Neural cell (in vitro differentiated cells): ENCODE data around the gene STAG2. TPM values are rescaled to one million over a fixed set of nuclear protein-coding genes. Genes with fewer than 3 reads are reported as not detected.

Source experiments
- H2AFZ ChIP-seq: fragments of 200-600, 300-800 bp; sonication (generic), shearing (Covaris generic); 2 replicates; pipeline ENCODE4 v1.6.0; 2014; ENCODE audit warnings: low read depth, mild to moderate bottlenecking, antibody characterized with exemption, low read length, moderate library complexity
- H3F3A ChIP-seq: fragments of 200-600 bp; shearing (Covaris generic); 2 replicates; pipeline ENCODE4 v1.6.1; 2016; ENCODE audit warnings: mild to moderate bottlenecking, moderate library complexity, mixed read lengths, antibody characterized with exemption, low read length; ENCODE audit not compliant: insufficient read depth, poor library complexity, severe bottlenecking
- H3K27ac ChIP-seq: fragments of 200-600, 300-800 bp; sonication (generic), shearing (Covaris generic); 2 replicates; pipeline ENCODE4 v1.5.1; 2014; ENCODE audit warnings: mild to moderate bottlenecking, low read length, moderate library complexity
- H3K27me3 ChIP-seq: fragments of 300-800, 200-600 bp; sonication (generic), shearing (Covaris generic); 2 replicates; pipeline ENCODE4 v1.6.0; 2014; ENCODE audit warnings: mild to moderate bottlenecking, low read depth, low read length, moderate library complexity; ENCODE audit not compliant: insufficient read depth
- H3K36me3 ChIP-seq: fragments of 300-800, 200-600 bp; sonication (generic), shearing (Covaris generic); 2 replicates; pipeline ENCODE4 v1.5.1; 2014; ENCODE audit warnings: mild to moderate bottlenecking, antibody characterized with exemption, low read length, moderate library complexity; ENCODE audit not compliant: insufficient read depth
- H3K4me2 ChIP-seq: fragments of 300-800, 200-600 bp; sonication (generic), shearing (Covaris generic); 2 replicates; pipeline ENCODE4 v1.6.0; 2014; ENCODE audit warnings: mild to moderate bottlenecking, low read length
- H3K4me3 ChIP-seq: fragments of 300-800, 200-600 bp; sonication (generic), shearing (Covaris generic); 2 replicates; pipeline ENCODE4 v1.5.1; 2014; ENCODE audit warnings: mild to moderate bottlenecking, low read length, moderate library complexity
- H3K79me2 ChIP-seq: fragments of 200-600 bp; shearing (Covaris generic); replicated peaks from 2 replicates; pipeline ENCODE4 v1.6.0; 2014; ENCODE audit warnings: mild to moderate bottlenecking, low read length, moderate library complexity; ENCODE audit not compliant: insufficient read depth
- H3K9ac ChIP-seq: fragments of 300-800, 200-600 bp; sonication (generic), shearing (Covaris generic); 2 replicates; pipeline ENCODE4 v1.6.1; 2016; ENCODE audit warnings: mild to moderate bottlenecking, low read length, mixed read lengths
- H3K9me2 ChIP-seq: fragments of 200-600 bp; shearing (Covaris generic); 2 replicates; pipeline ENCODE4 v1.6.1; 2016; ENCODE audit warnings: mild to moderate bottlenecking, low read length, mixed read lengths; ENCODE audit not compliant: insufficient read depth
- H3K9me3 ChIP-seq: fragments of 200-600, 300-800 bp; sonication (generic), shearing (Covaris generic); 2 replicates; pipeline ENCODE4 v1.6.1; 2016; ENCODE audit warnings: mild to moderate bottlenecking, mixed run types, low read length, moderate library complexity, mixed read lengths
- H4K20me1 ChIP-seq: fragments of 200-600 bp; shearing (Covaris generic); 2 replicates; pipeline ENCODE4 v1.6.1; 2016; ENCODE audit warnings: mild to moderate bottlenecking, mixed run types; ENCODE audit not compliant: insufficient read depth
- EP300 ChIP-seq: fragments of 450-650 bp; conservative IDR thresholded peaks from 2 replicates; pipeline ENCODE4 v1.6.1; 2014; ENCODE audit warnings: antibody characterized with exemption, mild to moderate bottlenecking, moderate library complexity; ENCODE audit not compliant: poor library complexity, severe bottlenecking
- EZH2 ChIP-seq: fragments of 200-600, 300-800 bp; shearing (Covaris generic), sonication (generic); IDR thresholded peaks from 2 replicates; pipeline ENCODE4 v1.6.1; 2014; ENCODE audit warnings: antibody characterized with exemption, low read length, borderline replicate concordance, mild to moderate bottlenecking; ENCODE audit not compliant: insufficient read depth, poor library complexity, severe bottlenecking
- MXI1 ChIP-seq: fragments of 450-650 bp; conservative IDR thresholded peaks from 2 replicates; pipeline ENCODE4 v1.6.1; 2014; ENCODE audit warnings: antibody characterized with exemption, mild to moderate bottlenecking; ENCODE audit not compliant: poor library complexity, severe bottlenecking
- POLR2AphosphoS5 ChIP-seq: IDR thresholded peaks from 2 replicates; pipeline ENCODE4 v1.6.1; 2012
- RAD21 ChIP-seq: fragments of 450-650 bp; conservative IDR thresholded peaks from 2 replicates; pipeline ENCODE4 v1.6.1; 2014; ENCODE audit warnings: antibody characterized with exemption, mild to moderate bottlenecking, moderate library complexity
- SMC3 ChIP-seq: fragments of 450-650 bp; conservative IDR thresholded peaks from 2 replicates; pipeline ENCODE4 v1.6.1; 2014; ENCODE audit warnings: antibody characterized with exemption, mild to moderate bottlenecking, moderate library complexity; ENCODE audit not compliant: poor library complexity
- TAF1 ChIP-seq: IDR thresholded peaks from 2 replicates; pipeline ENCODE4 v1.6.1; 2012; ENCODE audit warnings: low read depth
- polyA plus RNA-seq: library from polyadenylated mRNA; depleted of rRNA; stranded (reverse); fragments of >200 nt; gene quantifications from 2 replicates; pipeline ENCODE4 v1.2.3, GENCODE V29; 2014
- TF ChIP-seq, protein P1 (sequence below): IDR thresholded peaks from 2 replicates; pipeline ENCODE4 v1.6.1; 2012; ENCODE audit warnings: borderline replicate concordance
- TF ChIP-seq, protein P2 (sequence below): fragments of 450-650 bp; IDR thresholded peaks from 2 replicates; pipeline ENCODE4 v1.5.1; 2014; ENCODE audit warnings: antibody characterized with exemption, mild to moderate bottlenecking, moderate library complexity; ENCODE audit not compliant: poor library complexity, severe bottlenecking

The STAG2 gene
- polyA plus RNA-seq, 1 donor from 2014 or later: 26.5 TPM

DNA sequence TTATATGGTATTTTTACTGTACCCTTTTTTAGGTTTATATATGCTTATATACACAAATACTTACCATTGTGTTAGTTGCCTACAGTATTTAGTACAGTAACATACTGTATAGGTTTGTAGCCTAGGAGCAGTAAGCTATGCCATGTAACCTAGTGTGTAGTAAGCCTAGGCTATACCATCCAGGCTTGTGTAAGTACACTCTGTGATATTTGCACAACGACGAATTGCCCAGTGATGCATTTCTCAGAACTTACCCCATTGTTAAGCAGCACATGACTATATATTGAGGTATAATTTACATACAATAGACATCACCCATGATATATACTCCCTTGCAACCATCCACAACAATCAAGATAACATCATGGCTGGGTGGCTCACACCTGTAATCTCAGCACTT is 40.1 kb downstream of the STAG2 start:
- H4K20me1 ChIP-seq: no peaks in the 10 kb centered on the region
- H3K4me3 ChIP-seq: no peak overlapping the region
- H3K4me2 ChIP-seq: no peak overlapping the region
- no peaks in the 10 kb centered on the region for H3K9me3 ChIP-seq
- H3K27me3 ChIP-seq: no peaks in the 10 kb centered on the region
- H3K36me3 ChIP-seq: no peaks in the 10 kb centered on the region
- H3K27ac ChIP-seq: no peak overlapping the region
- H3F3A ChIP-seq: no peaks in the 10 kb centered on the region
- TF ChIP-seq RAD21 (no peak), MXI1 (no peak), SMC3 (no peak), TAF1 (no peak), POLR2AphosphoS5 (no peak), EP300 (no peak), EZH2 (no peak)
- TF ChIP-seq, protein P1, sequence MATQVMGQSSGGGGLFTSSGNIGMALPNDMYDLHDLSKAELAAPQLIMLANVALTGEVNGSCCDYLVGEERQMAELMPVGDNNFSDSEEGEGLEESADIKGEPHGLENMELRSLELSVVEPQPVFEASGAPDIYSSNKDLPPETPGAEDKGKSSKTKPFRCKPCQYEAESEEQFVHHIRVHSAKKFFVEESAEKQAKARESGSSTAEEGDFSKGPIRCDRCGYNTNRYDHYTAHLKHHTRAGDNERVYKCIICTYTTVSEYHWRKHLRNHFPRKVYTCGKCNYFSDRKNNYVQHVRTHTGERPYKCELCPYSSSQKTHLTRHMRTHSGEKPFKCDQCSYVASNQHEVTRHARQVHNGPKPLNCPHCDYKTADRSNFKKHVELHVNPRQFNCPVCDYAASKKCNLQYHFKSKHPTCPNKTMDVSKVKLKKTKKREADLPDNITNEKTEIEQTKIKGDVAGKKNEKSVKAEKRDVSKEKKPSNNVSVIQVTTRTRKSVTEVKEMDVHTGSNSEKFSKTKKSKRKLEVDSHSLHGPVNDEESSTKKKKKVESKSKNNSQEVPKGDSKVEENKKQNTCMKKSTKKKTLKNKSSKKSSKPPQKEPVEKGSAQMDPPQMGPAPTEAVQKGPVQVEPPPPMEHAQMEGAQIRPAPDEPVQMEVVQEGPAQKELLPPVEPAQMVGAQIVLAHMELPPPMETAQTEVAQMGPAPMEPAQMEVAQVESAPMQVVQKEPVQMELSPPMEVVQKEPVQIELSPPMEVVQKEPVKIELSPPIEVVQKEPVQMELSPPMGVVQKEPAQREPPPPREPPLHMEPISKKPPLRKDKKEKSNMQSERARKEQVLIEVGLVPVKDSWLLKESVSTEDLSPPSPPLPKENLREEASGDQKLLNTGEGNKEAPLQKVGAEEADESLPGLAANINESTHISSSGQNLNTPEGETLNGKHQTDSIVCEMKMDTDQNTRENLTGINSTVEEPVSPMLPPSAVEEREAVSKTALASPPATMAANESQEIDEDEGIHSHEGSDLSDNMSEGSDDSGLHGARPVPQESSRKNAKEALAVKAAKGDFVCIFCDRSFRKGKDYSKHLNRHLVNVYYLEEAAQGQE: no peak
- TF ChIP-seq, protein P2, sequence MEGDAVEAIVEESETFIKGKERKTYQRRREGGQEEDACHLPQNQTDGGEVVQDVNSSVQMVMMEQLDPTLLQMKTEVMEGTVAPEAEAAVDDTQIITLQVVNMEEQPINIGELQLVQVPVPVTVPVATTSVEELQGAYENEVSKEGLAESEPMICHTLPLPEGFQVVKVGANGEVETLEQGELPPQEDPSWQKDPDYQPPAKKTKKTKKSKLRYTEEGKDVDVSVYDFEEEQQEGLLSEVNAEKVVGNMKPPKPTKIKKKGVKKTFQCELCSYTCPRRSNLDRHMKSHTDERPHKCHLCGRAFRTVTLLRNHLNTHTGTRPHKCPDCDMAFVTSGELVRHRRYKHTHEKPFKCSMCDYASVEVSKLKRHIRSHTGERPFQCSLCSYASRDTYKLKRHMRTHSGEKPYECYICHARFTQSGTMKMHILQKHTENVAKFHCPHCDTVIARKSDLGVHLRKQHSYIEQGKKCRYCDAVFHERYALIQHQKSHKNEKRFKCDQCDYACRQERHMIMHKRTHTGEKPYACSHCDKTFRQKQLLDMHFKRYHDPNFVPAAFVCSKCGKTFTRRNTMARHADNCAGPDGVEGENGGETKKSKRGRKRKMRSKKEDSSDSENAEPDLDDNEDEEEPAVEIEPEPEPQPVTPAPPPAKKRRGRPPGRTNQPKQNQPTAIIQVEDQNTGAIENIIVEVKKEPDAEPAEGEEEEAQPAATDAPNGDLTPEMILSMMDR: no peak
- H3K79me2 ChIP-seq: peaks cover 47% of the 10 kb centered on the region
- no peak overlapping the region for H2AFZ ChIP-seq
- H3K9ac ChIP-seq: no peak overlapping the region
- H3K9me2 ChIP-seq: no peaks in the 10 kb centered on the region

DNA sequence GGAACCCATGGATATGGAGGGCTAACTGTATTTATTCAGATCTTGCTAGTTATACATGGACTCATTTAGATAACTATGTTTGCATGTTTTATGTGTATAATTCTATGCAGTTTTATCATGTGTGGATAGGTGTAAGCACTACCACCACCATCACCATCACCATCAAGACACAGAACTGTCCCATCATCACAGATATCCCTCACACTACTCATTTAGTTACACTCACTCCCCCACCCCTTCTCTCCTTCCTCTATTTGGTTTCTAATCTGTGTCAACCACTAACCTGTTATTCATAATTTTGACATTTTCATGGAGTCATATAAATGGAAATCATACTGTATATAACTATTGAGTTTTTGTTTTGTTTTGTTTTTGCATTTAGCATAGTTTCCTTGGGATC is 43.7 kb downstream of the STAG2 start:
- H3K9me2 ChIP-seq: no peaks in the 10 kb centered on the region
- no peaks in the 10 kb centered on the region for H3K36me3 ChIP-seq
- no peak overlapping the region for H3K4me2 ChIP-seq
- H3K9ac ChIP-seq: no peak overlapping the region
- H4K20me1 ChIP-seq: no peaks in the 10 kb centered on the region
- no peaks in the 10 kb centered on the region for H3K9me3 ChIP-seq
- no peaks in the 10 kb centered on the region for H3K27me3 ChIP-seq
- H3K4me3 ChIP-seq: no peak overlapping the region
- H3K27ac ChIP-seq: no peak overlapping the region
- no peak overlapping the region for H2AFZ ChIP-seq
- TF ChIP-seq, protein P1: no peak
- TF ChIP-seq EZH2: no peak
- TF ChIP-seq RAD21: no peak
- no peak for TF ChIP-seq TAF1
- no peak for TF ChIP-seq POLR2AphosphoS5
- no peak for TF ChIP-seq MXI1
- TF ChIP-seq, protein P2: no peak
- TF ChIP-seq EP300: no peak
- TF ChIP-seq SMC3: no peak
- peaks cover 36% of the 10 kb centered on the region for H3K79me2 ChIP-seq
- no peaks in the 10 kb centered on the region for H3F3A ChIP-seq
